ENCODE measurements around the gene COG6.
A peak's percentile ranks its signal among the peaks of the same experiment; 100 is the strongest.

COG6 gene

DNA sequence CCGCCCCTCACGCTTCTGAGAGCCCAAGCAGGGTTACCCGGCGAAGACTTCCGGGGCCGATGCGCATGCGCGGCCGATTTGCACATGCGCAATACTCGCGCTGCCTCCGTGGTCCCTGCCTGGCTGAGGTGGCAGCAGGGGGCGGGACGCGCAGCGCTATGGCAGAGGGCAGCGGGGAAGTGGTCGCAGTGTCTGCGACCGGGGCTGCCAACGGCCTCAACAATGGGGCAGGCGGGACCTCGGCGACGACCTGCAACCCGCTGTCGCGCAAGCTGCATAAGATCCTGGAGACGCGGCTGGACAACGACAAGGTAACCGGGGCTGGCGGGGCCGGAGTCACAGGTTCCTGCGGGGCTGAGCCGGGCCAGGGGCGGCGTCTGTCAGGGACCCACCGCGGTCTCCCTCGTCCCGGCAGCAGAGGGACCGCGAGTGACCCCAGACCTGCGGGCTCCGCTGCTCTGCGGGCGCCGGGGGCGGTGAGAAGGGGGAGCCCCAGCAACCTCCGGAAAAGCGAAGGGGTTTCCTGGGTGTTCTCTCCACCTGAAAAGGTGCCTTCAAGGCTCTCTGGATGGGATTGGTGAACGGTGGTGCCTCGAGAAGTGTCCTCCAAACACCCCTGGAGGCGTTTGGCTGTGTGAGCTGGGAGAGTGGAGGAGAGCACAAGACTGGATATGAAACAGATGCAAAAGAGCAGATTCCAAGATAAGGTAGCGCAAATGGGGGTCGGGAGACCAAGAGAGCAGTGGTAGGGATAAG is at the start of gene COG6:
Gene COG6, plus strand, starts transcription at position 94 of the 756 bp plus-strand sequence. Its CDS starts 65 bp downstream, at position 159.
- FAIRE-seq, result no peak

DNA sequence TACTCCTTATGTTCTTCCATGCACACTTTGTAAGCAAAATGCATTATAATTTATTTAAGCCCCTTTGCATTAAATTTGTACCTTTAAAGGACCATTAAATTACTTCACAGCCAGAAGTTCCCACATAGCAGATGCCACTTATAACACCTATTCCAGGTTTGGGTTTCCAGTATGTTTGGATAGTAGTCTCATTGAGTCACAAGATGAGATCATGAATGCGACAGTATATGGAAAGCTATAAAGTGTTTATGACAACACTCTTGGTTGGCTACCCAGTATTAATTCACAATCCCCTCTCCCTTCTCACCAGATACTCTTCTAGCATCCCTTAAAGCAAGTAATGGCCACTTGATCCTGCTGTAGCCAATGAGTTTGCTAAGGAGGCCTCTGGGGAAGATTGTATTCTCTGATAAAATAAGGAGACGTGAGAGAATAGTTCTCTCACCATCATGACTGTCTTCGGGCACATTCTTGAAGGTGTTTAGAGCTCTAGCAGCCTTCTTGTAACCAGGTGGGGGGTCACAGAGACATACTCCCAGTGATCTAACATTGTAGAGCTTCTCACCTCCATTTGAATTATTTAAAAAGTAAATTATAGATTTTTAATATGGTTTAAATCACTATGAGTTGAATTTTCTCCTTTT is 49.7 kb upstream of the COG6 start:
- TF ChIP-seq, protein P1, sequence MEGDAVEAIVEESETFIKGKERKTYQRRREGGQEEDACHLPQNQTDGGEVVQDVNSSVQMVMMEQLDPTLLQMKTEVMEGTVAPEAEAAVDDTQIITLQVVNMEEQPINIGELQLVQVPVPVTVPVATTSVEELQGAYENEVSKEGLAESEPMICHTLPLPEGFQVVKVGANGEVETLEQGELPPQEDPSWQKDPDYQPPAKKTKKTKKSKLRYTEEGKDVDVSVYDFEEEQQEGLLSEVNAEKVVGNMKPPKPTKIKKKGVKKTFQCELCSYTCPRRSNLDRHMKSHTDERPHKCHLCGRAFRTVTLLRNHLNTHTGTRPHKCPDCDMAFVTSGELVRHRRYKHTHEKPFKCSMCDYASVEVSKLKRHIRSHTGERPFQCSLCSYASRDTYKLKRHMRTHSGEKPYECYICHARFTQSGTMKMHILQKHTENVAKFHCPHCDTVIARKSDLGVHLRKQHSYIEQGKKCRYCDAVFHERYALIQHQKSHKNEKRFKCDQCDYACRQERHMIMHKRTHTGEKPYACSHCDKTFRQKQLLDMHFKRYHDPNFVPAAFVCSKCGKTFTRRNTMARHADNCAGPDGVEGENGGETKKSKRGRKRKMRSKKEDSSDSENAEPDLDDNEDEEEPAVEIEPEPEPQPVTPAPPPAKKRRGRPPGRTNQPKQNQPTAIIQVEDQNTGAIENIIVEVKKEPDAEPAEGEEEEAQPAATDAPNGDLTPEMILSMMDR (IDR thresholded peaks at IDR 0.05; ENCODE audit: insufficient read depth, missing control alignments), result no peak
- DNase-seq (ENCODE audit: insufficient read length, low spot score) (no peak), FAIRE-seq (no peak)

More for the DNA sequence above, at the start of gene COG6:
- DNase-seq (ENCODE audit: insufficient read length, low spot score), result peak; percentile 55
- TF ChIP-seq, protein P1 (IDR thresholded peaks at IDR 0.05; ENCODE audit: insufficient read depth, missing control alignments), result peak; percentile 8

DNA sequence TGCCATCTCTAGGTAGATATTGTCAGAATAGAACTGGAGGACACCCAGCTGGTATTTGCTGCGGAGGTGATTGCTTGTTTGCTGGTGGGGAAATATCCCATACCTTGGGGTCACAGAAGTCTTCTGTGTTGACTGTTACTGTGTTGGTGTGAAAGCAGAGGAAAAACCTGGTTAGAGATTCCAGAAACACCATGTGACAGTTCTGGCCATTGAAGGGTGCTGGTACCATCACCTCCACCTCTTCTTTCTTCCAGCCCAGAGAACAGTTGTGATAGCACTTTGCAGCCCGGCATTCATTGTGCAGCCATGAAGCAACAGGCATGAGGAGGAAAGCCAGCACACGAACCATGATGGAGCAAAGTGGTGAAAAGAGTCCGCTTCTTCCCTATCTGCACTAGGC is 47.6 kb upstream of the COG6 start:
- FAIRE-seq (no peak), DNase-seq (ENCODE audit: insufficient read length, low spot score) (no peak)
- TF ChIP-seq, protein P1 (IDR thresholded peaks at IDR 0.05; ENCODE audit: insufficient read depth, missing control alignments), result no peak

DNA sequence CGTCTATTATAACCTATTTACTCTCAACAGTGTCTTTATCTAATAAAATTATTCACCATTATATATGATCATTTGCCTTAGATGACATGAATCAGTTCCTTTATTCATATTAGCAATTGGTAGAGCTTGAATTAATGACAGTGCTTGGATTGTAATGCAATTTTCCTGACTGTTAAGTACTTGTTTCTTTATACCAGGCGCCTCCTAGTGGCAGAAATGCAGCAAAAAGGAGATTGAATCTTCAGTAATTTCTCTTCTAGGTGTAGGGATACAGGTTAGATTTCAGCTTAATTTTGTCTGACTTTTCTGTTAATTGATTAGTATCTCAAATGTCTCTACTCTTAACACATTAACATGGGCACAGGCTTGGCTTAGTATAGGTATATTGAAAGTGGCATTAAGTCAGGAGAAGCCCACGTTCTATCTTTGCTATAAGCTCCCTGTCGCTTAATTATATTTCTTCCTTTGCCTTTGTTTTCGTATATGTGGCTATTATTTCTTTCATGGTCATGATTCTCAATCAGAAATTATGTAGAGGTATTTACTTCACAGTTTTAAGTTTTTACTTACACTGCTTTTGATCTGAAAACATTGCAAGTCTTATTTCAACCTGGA is 43.3 kb upstream of the COG6 start:
- TF ChIP-seq, protein P1 (IDR thresholded peaks at IDR 0.05; ENCODE audit: insufficient read depth, missing control alignments), result peak; percentile 87
- peak; percentile 63 for FAIRE-seq
- peak; percentile 24 for DNase-seq (ENCODE audit: insufficient read length, low spot score)

DNA sequence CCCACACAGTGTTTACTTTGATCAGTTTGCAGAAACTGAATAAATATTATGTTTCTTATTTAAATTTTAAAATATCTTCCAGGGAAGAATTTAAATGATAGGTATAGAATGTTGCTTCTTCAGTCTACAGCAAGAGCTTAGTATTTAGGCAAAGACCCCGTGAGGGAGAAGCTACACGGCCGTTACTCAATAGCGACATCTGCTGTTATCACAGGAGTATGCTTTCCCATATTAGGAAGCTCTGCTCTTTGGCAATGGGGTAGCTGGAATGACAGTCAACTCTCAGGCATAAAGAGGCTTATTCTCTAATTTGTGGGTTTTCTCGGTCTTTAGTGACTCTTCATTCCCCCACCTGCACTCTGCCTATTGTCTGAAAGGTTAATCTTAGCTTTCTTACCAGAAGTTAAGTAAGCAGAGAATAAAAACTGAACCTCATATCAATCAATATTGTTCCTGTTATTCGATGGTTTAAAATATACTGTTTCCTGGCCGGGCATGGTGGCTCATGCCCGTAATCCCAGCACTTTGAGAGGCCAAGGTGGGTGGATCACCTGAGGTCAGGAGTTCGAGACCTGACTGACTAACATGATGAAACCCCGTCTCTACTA is 39.3 kb upstream of the COG6 start:
- TF ChIP-seq, protein P1 (IDR thresholded peaks at IDR 0.05; ENCODE audit: insufficient read depth, missing control alignments), result peak; percentile 93
- FAIRE-seq (peak; percentile 83), DNase-seq (ENCODE audit: insufficient read length, low spot score) (peak; percentile 28)

DNA sequence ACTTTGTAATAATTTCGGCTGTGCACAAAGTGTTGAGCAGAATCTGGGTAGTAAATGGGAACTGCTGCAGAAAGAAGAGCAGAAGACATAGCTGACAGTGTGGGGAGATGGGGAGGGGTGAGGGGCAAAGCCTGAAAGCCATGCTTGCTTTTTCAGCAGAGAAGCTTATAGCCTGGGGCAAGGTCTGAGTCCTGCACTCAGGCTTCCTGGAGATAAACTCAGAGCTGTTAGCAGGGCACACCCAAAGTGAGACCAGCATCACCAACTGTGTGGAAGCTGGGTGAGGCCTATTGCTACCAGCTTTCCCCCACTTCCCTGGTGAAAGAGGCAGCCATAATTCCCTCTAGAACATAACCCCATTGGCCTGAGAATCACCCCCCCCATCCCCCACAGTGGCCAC is 36.9 kb upstream of the COG6 start:
- DNase-seq (ENCODE audit: insufficient read length, low spot score) (no peak), FAIRE-seq (no peak)
- TF ChIP-seq, protein P1 (IDR thresholded peaks at IDR 0.05; ENCODE audit: insufficient read depth, missing control alignments), result no peak

Data from D721Med (cell line).